Choroid plexus epithelial cell (primary cell): ENCODE data around the gene CRYL1.

ENCODE experiments used
- DNase-seq: peaks from one replicate; pipeline ENCODE4 v3.0.0-alpha.2; 2010; ENCODE audit warnings: low read depth
- H3K4me3 ChIP-seq: 2 replicates; pipeline ENCODE4 v1.5.1; 2011; ENCODE audit warnings: low read depth, mild to moderate bottlenecking, control low read depth, low read length, moderate library complexity
- CTCF ChIP-seq: conservative IDR thresholded peaks from 2 replicates; pipeline ENCODE4 v1.5.1; 2011; ENCODE audit warnings: low read depth, mild to moderate bottlenecking, control low read depth, inconsistent platforms, low read length, moderate library complexity

Gene CRYL1

DNA sequence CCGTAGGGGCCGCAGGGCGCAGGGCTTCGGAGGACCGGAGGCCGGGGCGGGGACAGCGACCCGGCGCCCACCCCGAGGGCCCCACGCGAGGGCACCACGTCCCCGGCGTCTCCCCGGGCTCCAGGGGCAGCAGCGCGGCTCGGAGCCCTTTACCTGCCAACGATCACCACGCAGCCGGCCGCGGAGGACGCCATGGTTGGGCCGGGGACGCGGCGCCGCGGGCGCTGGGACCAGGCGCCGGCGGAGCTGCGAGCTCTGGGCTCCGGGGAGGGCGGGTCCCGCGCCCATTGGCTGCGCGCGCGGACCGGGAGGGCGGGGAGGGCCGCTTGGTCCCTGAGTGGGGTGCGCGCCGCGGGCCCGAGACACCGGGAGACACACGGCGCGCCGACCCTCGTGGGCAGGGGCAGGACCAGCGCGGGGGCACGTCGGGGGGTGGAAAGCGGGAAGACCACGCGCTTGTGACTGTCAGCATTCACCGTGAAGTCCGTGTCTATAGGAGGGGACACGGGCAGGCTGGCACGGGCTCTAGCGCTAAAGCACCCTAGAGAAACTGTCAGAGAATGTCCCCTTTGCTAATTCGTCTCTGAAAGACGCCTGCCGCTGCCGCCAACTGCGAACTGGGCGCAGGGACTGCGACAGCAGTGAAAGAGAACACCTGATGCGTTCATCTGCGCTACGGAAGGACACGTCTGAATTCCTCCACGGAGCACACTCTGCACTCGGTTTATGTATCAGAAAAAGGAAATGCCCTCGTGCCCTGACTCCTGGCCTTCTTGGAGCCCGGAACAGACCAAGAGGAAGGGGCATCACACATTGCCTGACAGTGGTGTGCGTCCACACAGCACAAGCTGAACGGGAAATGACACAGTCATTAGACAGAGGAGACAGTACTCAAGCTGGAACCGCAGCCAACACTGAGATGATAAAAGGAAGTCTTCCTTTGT, at the start of gene CRYL1:
CRYL1 (minus strand) TSS at position 257 of the 944 bp plus-strand sequence; CDS start at position 194, 63 bp downstream.
- DNase-seq, result peak; percentile 46
- no peak for TF ChIP-seq CTCF

GRCh38 chr13:20573636-20574035, 48.0 kb upstream of the CRYL1 start:
- H3K4me3 ChIP-seq, result no peak overlapping the region
- no peak for DNase-seq
- no peak for TF ChIP-seq CTCF

More for the DNA sequence above, at the start of gene CRYL1:
- peak within 1 kb of the TSS; percentile 76 for H3K4me3 ChIP-seq

- TF ChIP-seq CTCF, result no peak
- no peak for DNase-seq
- no peak overlapping the region for H3K4me3 ChIP-seq
Measured at GRCh38 chr13:20573186-20573585, 47.5 kb upstream of the CRYL1 start.

GRCh38 chr13:20571676-20572075, 46.0 kb upstream of the CRYL1 start:
- DNase-seq, result no peak
- H3K4me3 ChIP-seq, result no peak overlapping the region
- TF ChIP-seq CTCF, result no peak

DNA sequence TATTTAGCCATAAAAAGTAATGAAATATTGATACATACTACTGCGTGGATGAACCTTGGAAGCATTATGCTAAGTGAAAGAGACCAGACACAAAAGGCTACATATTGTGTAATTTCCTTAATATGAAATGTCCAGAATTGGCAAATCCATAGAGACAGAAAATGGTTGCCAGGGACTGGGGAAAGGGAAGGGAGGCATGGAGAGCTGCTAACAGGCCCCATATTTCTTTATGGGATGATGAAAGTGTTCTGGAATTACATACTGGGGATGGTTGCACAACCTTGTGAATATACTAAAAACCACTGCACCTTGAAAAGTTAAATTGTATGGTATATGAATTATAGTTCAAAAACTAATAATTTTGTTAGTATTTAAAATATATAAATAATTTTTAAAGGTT, 44.9 kb upstream of the CRYL1 start:
- H3K4me3 ChIP-seq, result no peak overlapping the region
- no peak for TF ChIP-seq CTCF
- peak; percentile 55 for DNase-seq

GRCh38 chr13:20567881-20568528, 42.3 kb upstream of the CRYL1 start:
- TF ChIP-seq CTCF, result no peak
- H3K4me3 ChIP-seq, result peak overlapping the region; percentile 91
- no peak for DNase-seq
